ENCODE measurements around the gene RBMS3. TPM values are rescaled to one million over a fixed set of nuclear protein-coding genes. Genes with fewer than 3 reads are reported as not detected.
"Not testable (repeated sequence)": the region's sequence is repeated elsewhere in the genome, so short reads cannot be mapped to it uniquely, and the experiment has no call there.

The RBMS3 gene
- polyA plus RNA-seq, 1 experiment, result 33.4 TPM

DNA sequence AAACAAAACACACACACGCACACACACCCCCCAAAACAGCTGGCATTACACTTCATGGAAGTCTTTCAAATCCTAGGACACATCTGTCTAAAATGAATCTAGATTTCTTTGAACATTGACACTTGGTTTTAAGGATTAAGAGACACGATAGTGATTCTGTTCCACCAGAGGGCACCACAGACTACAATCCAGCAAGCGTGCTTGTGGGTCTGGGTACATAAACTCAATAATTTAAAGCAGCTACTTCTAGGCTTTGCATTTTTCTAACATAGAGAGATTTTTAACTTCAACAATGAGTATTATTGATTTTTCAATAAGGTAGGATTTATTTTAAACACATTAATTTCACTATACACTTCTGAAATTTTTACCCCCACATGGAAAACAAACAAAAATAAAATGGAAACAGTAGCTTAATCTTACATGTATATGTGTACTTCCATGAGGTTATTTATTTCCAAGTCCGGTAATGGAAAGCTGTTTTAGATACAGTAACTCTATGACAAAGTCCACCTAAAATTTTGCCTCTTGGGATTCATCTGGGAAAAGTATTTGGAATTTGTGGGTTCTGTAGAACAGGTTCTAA is 761.5 kb downstream of the RBMS3 start:
- peak; percentile 82 for TF ChIP-seq CTCF (IDR thresholded peaks at IDR 0.05; ENCODE audit: low read depth, low read length)
- ChIA-PET CTCF (interaction anchor here (0.5 to 6.2 kb wide), 53 partner anchors 9 to 940 kb away, joined by 3 to 100 read pairs (median 4); partner anchors contain the start of gene TGFBR2), POLR2A (interaction anchor here (0.6 kb wide), 1 partner anchor 419 kb away, joined by 5 read pairs; no protein-coding TSS in a partner anchor)
- no peaks in the 10 kb centered on the region for H3K9me3 ChIP-seq (ENCODE audit: control insufficient read depth, insufficient read depth, low read length)
- no peak overlapping the region for H3K4me3 ChIP-seq (ENCODE audit: low read depth, low read length)
- peak; percentile 49 for DNase-seq (ENCODE audit: low read depth, low spot score)
- no peaks in the 10 kb centered on the region for H3K27me3 ChIP-seq (ENCODE audit: control insufficient read depth, insufficient read depth, low read length)
- no peak overlapping the region for H3K27ac ChIP-seq (ENCODE audit: low read depth, low read length)

DNA sequence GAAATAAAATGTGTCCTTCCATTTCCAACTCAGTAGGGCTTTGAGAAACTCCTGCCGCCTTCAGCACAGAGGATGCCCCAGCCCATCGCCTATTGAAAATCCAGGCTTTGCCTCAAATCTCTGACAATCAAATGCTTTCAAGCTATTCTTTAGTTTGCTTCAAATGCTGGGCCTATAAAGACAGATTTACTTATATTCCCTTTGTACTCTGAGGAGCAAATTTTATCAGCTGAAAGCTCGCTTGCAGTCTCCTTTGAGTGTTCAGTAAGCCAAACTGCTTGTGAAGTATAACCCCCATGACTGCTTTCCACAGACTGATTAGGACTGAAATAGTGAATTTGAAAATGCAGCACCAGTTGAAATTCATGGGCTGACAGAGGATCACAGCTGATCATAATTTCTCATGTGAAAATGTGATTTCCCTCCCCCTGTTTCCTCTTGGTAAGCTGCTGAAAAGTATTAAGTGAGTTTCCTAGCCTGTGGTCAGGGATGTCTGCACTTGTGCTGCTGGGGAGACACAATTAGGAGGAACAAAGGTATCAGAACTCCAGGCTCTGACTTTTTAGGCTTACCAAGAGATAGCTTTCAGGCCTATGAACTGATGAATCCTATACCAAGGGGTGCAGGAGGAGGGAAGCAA is 762.2 kb downstream of the RBMS3 start:
- no peak for TF ChIP-seq CTCF (IDR thresholded peaks at IDR 0.05; ENCODE audit: low read depth, low read length)
- ChIA-PET POLR2A (interaction anchor here (0.6 kb wide), 1 partner anchor 420 kb away, joined by 5 read pairs; no protein-coding TSS in a partner anchor), CTCF (interaction anchor here (0.6 to 6.2 kb wide), 50 partner anchors 9 to 727 kb away, joined by 3 to 100 read pairs (median 4); partner anchors contain the start of gene TGFBR2)
- no peak for DNase-seq (ENCODE audit: low read depth, low spot score)
- Histone ChIP-seq H3K9me3 (ENCODE audit: control insufficient read depth, insufficient read depth, low read length) (no peaks in the 10 kb centered on the region), H3K27ac (ENCODE audit: low read depth, low read length) (no peak overlapping the region), H3K27me3 (ENCODE audit: control insufficient read depth, insufficient read depth, low read length) (no peaks in the 10 kb centered on the region), H3K4me3 (ENCODE audit: low read depth, low read length) (no peak overlapping the region)

DNA sequence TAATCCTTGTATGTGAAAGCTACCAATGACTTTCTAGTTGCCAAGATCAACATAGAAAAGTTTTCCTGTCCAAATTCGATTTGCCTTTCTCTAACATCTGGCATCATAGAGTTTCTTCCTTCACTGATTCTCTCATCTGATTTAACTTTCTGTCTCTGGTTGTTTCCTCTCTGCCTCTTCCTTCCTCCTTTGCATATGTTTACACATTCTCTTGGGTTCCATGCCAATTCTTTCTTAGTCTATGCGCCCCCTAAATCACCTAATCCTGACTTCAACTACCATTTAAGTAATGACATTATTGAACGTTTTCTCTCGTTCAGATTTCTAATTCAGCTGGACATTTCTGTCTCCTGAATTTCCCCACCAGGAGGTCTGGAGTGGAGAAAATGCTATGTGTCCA is 763.6 kb downstream of the RBMS3 start:
- H3K27me3 ChIP-seq (ENCODE audit: control insufficient read depth, insufficient read depth, low read length), result no peaks in the 10 kb centered on the region
- no peak for TF ChIP-seq CTCF (IDR thresholded peaks at IDR 0.05; ENCODE audit: low read depth, low read length)
- H3K9me3 ChIP-seq (ENCODE audit: control insufficient read depth, insufficient read depth, low read length), result no peaks in the 10 kb centered on the region
- DNase-seq (ENCODE audit: low read depth, low spot score), result no peak
- ChIA-PET CTCF (interaction anchor here (3.7 to 6.2 kb wide), 3 partner anchors 15 to 707 kb away, joined by 24 to 99 read pairs (median 87); no protein-coding TSS in a partner anchor), POLR2A (no interaction called here)
- no peak overlapping the region for H3K27ac ChIP-seq (ENCODE audit: low read depth, low read length)
- H3K4me3 ChIP-seq (ENCODE audit: low read depth, low read length), result no peak overlapping the region

DNA sequence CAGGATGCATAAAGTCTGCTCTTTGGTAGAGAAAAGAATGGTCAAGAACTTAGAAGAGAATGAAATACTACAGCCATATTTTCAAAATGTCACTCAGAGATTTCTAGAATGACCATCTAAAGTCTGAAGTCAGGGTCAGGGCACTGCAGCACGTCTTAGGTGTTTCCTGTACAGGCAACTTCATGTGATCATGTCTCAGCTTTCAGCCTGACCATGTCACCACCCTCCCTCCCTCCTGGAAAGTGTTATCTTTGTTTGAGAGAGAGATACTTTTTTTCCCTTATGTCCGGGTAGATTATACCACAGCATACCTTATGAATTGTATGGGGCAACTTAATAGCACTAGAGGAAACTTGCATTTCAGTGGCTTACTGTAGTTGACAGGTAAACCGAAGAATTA is 767.6 kb downstream of the RBMS3 start:
- TF ChIP-seq CTCF (IDR thresholded peaks at IDR 0.05; ENCODE audit: low read depth, low read length), result no peak
- DNase-seq (ENCODE audit: low read depth, low spot score), result no peak
- no peak overlapping the region for H3K4me3 ChIP-seq (ENCODE audit: low read depth, low read length)
- POLR2A ChIA-PET, result no interaction called here
- CTCF ChIA-PET, result interaction anchor here (1.3 kb wide), 1 partner anchor 151 kb away, joined by 3 read pairs; no protein-coding TSS in a partner anchor
- peaks cover 4% of the 10 kb centered on the region; the same call in 1 of the 2 replicates for H3K9me3 ChIP-seq (ENCODE audit: control insufficient read depth, insufficient read depth, low read length)
- H3K27ac ChIP-seq (ENCODE audit: low read depth, low read length), result no peak overlapping the region
- H3K27me3 ChIP-seq (ENCODE audit: control insufficient read depth, insufficient read depth, low read length), result no peaks in the 10 kb centered on the region

- H3K4me3 ChIP-seq (ENCODE audit: low read depth, low read length); CTCF ChIA-PET; H3K27ac ChIP-seq (ENCODE audit: low read depth, low read length); H3K9me3 ChIP-seq (ENCODE audit: control insufficient read depth, insufficient read depth, low read length); H3K27me3 ChIP-seq (ENCODE audit: control insufficient read depth, insufficient read depth, low read length); POLR2A ChIA-PET; DNase-seq (ENCODE audit: low read depth, low spot score): not testable (repeated sequence)
Measured at GRCh38 chr3:30050116-30050515, 769.2 kb downstream of the RBMS3 start.

Data from AG04450 (cell line).